WTC11 (cell line): ENCODE data around the gene WLS. TPM values are rescaled to one million over a fixed set of nuclear protein-coding genes. Genes with fewer than 3 reads are reported as not detected.
A peak's percentile ranks its signal among the peaks of the same experiment; 100 is the strongest.

Experiments used
- ATAC-seq: fragments of 200-7000 bp; cut with Tn5 transposase; 2 replicates; pipeline ENCODE4 v1.10.0; 2021; ENCODE audit warnings: mild to moderate bottlenecking, moderate library complexity
- CTCF ChIA-PET: fragments of 300-600 bp; sonication (Branson Sonifier 250); formaldehyde crosslinking; loops from one replicate; lab custom pipeline; 2021; ENCODE audit warnings: antibody characterized with exemption; lab: Charles Lee
- POLR2A ChIA-PET: fragments of 350-600 bp; sonication (Branson Sonifier 250); formaldehyde crosslinking; loops from one replicate; lab custom pipeline; 2021; ENCODE audit warnings: antibody characterized with exemption; lab: Charles Lee
- DNase-seq: peaks from one replicate; pipeline ENCODE4 v3.0.0; 2021; ENCODE audit warnings: low spot score
- H3K27ac Mint-ChIP-seq: 2 replicates; pipeline ENCODE4 v1.8.0; 2021; ENCODE audit warnings: mixed read lengths
- H3K27me3 Mint-ChIP-seq: 2 replicates; pipeline ENCODE4 v1.8.0; 2021; ENCODE audit warnings: low read depth, mild to moderate bottlenecking, moderate library complexity, mixed read lengths
- H3K36me3 Mint-ChIP-seq: 2 replicates; pipeline ENCODE4 v1.8.0; 2021; ENCODE audit warnings: mixed read lengths
- H3K4me1 Mint-ChIP-seq: 2 replicates; pipeline ENCODE4 v1.8.0; 2022; ENCODE audit warnings: mixed read lengths
- H3K4me3 Mint-ChIP-seq: 2 replicates; pipeline ENCODE4 v1.8.0; 2021; ENCODE audit warnings: mild to moderate bottlenecking, moderate library complexity, mixed read lengths
- H3K9me3 Mint-ChIP-seq: 2 replicates; pipeline ENCODE4 v1.8.0; 2021; ENCODE audit warnings: mixed read lengths
- ESRRA ChIP-seq: sonication (generic); formaldehyde crosslinking; IDR thresholded peaks from 2 replicates; pipeline ENCODE4 v1.8.1; 2022; ENCODE audit warnings: mild to moderate bottlenecking, missing genetic modification reagents, borderline replicate concordance
- GABPB1 ChIP-seq: sonication (generic); formaldehyde crosslinking; IDR thresholded peaks from 2 replicates; pipeline ENCODE4 v1.8.1; 2023; ENCODE audit warnings: mild to moderate bottlenecking, missing genetic modification reagents
- GRHL2 ChIP-seq: fragments of 250-450 bp; sonication (Bioruptor Pico); IDR thresholded peaks from 2 replicates; pipeline ENCODE4 v1.8.0; 2022; ENCODE audit warnings: mild to moderate bottlenecking, moderate library complexity; ENCODE audit not compliant: insufficient replicate concordance, severe bottlenecking
- GTF2I ChIP-seq: fragments of 250-450 bp; sonication (Bioruptor Pico); conservative IDR thresholded peaks from 2 replicates; pipeline ENCODE4 v1.4.0; 2021; ENCODE audit warnings: mild to moderate bottlenecking
- IRF2 ChIP-seq: sonication (generic); formaldehyde crosslinking; IDR thresholded peaks from 2 replicates; pipeline ENCODE4 v1.8.0; 2022; ENCODE audit warnings: low read depth, missing genetic modification reagents, borderline replicate concordance
- KAT7 ChIP-seq: sonication (generic); formaldehyde crosslinking; IDR thresholded peaks from 2 replicates; pipeline ENCODE4 v1.8.1; 2023; ENCODE audit warnings: missing genetic modification reagents, mild to moderate bottlenecking, borderline replicate concordance
- MXD4 ChIP-seq: fragments of 250-450 bp; sonication (Bioruptor Pico); IDR thresholded peaks from 2 replicates; pipeline ENCODE4 v1.8.0; 2021; ENCODE audit warnings: mild to moderate bottlenecking, moderate library complexity, borderline replicate concordance
- NFATC4 ChIP-seq: fragments of 250-450 bp; sonication (Bioruptor Pico); IDR thresholded peaks from 2 replicates; pipeline ENCODE4 v1.9.0; 2021; ENCODE audit warnings: mild to moderate bottlenecking
- RORB ChIP-seq: fragments of 250-450 bp; sonication (Bioruptor Pico); IDR thresholded peaks from 2 replicates; pipeline ENCODE4 v1.9.0; 2021; ENCODE audit warnings: mild to moderate bottlenecking
- SMAD4 ChIP-seq: sonication (generic); formaldehyde crosslinking; IDR thresholded peaks from 2 replicates; pipeline ENCODE4 v1.8.0; 2022; ENCODE audit warnings: mild to moderate bottlenecking, missing genetic modification reagents
- ZNF396 ChIP-seq: fragments of 250-450 bp; sonication (Bioruptor Pico); IDR thresholded peaks from 2 replicates; pipeline ENCODE4 v1.8.0; 2021; ENCODE audit warnings: mild to moderate bottlenecking, moderate library complexity, borderline replicate concordance
- total RNA-seq: library from RNA; stranded (reverse); gene quantifications from 3 replicates; pipeline ENCODE4 v1.2.3, GENCODE V29; 2021
- TF ChIP-seq, protein P1 (sequence below): sonication (generic); formaldehyde crosslinking; IDR thresholded peaks from 2 replicates; pipeline ENCODE4 v1.8.0; 2022; ENCODE audit warnings: mild to moderate bottlenecking, missing genetic modification reagents
- TF ChIP-seq, protein P2 (sequence below): fragments of 250-450 bp; sonication (Bioruptor Pico); conservative IDR thresholded peaks from 2 replicates; pipeline ENCODE4 v1.9.0; 2021; ENCODE audit warnings: mild to moderate bottlenecking
- TF ChIP-seq, protein P3 (sequence below): sonication (generic); formaldehyde crosslinking; IDR thresholded peaks from 2 replicates; pipeline ENCODE4 v1.8.1; 2022; ENCODE audit warnings: mild to moderate bottlenecking, moderate library complexity, missing genetic modification reagents
- TF ChIP-seq, protein P4 (sequence below): sonication (generic); formaldehyde crosslinking; IDR thresholded peaks from 2 replicates; pipeline ENCODE4 v1.8.1; 2023; ENCODE audit warnings: mild to moderate bottlenecking, missing genetic modification reagents, moderate library complexity
- TF ChIP-seq, protein P5 (sequence below): fragments of 250-450 bp; sonication (Bioruptor Pico); IDR thresholded peaks from 2 replicates; pipeline ENCODE4 v1.9.0; 2021; ENCODE audit warnings: mild to moderate bottlenecking
- TF ChIP-seq, protein P6 (sequence below): sonication (generic); formaldehyde crosslinking; IDR thresholded peaks from 2 replicates; pipeline ENCODE4 v1.8.0; 2022; ENCODE audit warnings: mild to moderate bottlenecking, missing genetic modification reagents

The WLS gene
- total RNA-seq, 1 experiment from 2014 or later, result 4.5 TPM

DNA sequence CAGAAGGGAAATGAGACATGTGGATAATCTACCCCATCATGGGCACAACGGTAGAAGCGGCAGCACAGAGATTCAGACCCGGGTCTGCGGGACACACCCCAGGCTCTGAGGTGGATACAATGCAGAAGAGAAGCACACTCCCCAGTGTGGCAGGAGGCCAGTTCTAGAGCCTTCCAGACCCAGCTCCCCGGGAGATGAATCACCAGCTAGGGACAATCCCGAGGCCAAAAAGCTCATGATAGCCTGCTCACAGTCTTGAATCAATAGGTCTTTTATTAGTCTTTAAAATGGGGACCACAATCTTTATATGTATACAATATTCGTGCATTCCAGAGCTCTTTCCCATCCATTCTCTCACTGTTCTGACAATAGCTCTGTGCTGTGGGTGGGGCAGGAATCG lies 124.6 kb downstream of the WLS start:
- Mint-ChIP-seq H3K36me3 (no peaks in the 10 kb centered on the region), H3K4me3 (no peak overlapping the region)
- ATAC-seq (peak; percentile 57), DNase-seq (no peak)
- TF ChIP-seq RORB (CRISPR knock-in tag) (no peak), SMAD4 (CRISPR knock-in tag) (no peak)
- TF ChIP-seq, all 79 proteins: peak for 0
- ChIA-PET POLR2A (interaction anchor here (0.8 kb wide), 1 partner anchor 12 kb away, joined by 3 read pairs; no protein-coding TSS in a partner anchor), CTCF (interaction anchor here (0.5 to 2.9 kb wide), 8 partner anchors 9 to 341 kb away, joined by 3 to 14 read pairs (median 6); no protein-coding TSS in a partner anchor)
- H3K4me1 Mint-ChIP-seq, result peaks cover 15% of the 10 kb centered on the region
- no peak overlapping the region for H3K27ac Mint-ChIP-seq
- no peaks in the 10 kb centered on the region for H3K9me3 Mint-ChIP-seq
- H3K27me3 Mint-ChIP-seq, result no peaks in the 10 kb centered on the region

DNA sequence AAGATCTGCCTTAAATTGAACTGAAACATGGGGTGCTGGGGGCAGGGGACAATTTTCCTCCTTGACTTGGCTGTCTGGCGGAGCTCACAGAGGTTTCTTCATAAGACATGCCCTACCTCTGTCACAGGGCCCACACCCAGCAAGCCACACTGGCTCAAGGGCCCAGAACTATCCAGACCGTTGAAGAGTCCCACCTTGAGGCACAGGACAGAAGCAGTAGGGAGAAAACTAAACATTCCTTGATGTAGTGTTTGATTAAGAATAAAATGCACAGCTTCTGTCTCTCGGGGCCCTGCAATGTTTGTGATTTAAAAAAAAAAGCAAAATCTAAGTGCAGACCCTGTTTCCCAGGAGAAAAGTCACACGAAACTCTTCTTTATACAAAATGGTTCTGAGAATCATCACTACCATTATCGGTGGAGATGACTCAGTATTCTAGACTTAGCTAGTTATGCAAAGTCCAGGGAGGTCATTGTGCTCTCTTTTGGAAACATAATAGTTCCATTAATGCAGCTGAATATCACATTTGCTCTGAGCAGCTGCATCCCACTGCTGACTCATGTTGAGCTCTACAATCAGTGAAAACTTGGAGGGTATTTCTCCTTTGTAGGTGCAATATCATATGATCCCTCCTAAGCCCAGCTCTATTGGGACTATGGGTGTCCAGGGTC lies 128.3 kb downstream of the WLS start:
- TF ChIP-seq GRHL2 (CRISPR knock-in tag) (no peak), GABPB1 (CRISPR knock-in tag) (no peak), IRF2 (CRISPR knock-in tag) (no peak), ESRRA (CRISPR knock-in tag) (no peak), GTF2I (no peak), KAT7 (no peak), RORB (CRISPR knock-in tag) (no peak), NFATC4 (no peak)
- TF ChIP-seq, protein P1, sequence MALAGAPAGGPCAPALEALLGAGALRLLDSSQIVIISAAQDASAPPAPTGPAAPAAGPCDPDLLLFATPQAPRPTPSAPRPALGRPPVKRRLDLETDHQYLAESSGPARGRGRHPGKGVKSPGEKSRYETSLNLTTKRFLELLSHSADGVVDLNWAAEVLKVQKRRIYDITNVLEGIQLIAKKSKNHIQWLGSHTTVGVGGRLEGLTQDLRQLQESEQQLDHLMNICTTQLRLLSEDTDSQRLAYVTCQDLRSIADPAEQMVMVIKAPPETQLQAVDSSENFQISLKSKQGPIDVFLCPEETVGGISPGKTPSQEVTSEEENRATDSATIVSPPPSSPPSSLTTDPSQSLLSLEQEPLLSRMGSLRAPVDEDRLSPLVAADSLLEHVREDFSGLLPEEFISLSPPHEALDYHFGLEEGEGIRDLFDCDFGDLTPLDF (CRISPR knock-in tag), result no peak
- TF ChIP-seq, protein P2, sequence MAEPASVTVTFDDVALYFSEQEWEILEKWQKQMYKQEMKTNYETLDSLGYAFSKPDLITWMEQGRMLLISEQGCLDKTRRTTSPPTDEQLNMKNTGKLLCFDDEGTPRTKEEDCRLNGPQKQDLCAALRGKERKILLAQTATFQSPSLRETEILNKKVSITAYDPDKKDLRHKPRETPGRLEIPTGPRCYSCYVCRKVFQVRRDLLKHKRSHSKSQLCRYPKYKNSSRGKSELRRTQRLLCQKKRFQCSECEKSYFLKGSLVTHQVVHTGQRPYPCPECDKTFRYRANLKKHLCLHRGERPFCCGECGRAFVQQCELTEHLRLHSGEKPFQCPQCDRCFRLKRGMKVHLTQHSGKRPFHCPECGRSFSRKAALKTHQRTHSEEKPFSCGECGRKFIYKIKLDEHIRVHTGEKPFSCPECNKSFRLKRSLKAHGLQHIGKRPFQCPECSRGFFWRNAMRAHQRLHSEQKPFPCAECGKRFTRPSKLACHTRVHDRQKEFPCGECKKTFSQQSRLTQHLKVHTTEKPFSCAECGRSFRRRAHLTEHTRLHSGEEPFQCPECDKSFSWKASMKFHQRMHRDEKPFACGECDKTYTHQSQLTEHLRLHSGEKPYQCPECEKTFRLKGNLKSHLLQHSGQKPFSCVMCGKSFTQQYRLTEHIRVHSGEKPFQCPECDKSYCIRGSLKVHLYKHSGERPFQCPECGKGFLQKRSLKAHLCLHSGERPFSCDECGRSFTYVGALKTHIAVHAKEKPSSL (CRISPR knock-in tag), result no peak
- TF ChIP-seq, protein P3, sequence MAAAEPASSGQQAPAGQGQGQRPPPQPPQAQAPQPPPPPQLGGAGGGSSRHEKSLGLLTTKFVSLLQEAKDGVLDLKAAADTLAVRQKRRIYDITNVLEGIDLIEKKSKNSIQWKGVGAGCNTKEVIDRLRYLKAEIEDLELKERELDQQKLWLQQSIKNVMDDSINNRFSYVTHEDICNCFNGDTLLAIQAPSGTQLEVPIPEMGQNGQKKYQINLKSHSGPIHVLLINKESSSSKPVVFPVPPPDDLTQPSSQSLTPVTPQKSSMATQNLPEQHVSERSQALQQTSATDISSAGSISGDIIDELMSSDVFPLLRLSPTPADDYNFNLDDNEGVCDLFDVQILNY (CRISPR knock-in tag), result no peak
- TF ChIP-seq, protein P4, sequence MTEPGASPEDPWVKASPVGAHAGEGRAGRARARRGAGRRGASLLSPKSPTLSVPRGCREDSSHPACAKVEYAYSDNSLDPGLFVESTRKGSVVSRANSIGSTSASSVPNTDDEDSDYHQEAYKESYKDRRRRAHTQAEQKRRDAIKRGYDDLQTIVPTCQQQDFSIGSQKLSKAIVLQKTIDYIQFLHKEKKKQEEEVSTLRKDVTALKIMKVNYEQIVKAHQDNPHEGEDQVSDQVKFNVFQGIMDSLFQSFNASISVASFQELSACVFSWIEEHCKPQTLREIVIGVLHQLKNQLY (CRISPR knock-in tag), result no peak
- TF ChIP-seq, protein P5, sequence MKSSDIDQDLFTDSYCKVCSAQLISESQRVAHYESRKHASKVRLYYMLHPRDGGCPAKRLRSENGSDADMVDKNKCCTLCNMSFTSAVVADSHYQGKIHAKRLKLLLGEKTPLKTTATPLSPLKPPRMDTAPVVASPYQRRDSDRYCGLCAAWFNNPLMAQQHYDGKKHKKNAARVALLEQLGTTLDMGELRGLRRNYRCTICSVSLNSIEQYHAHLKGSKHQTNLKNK, result no peak
- Mint-ChIP-seq H3K9me3 (no peaks in the 10 kb centered on the region), H3K27ac (no peak overlapping the region), H3K36me3 (no peaks in the 10 kb centered on the region), H3K4me3 (no peak overlapping the region), H3K27me3 (no peaks in the 10 kb centered on the region), H3K4me1 (peaks cover 18% of the 10 kb centered on the region)
- ChIA-PET CTCF (interaction anchor here (1.2 to 1.3 kb wide), 3 partner anchors 16 to 241 kb away, joined by 3 to 5 read pairs (median 3); no protein-coding TSS in a partner anchor), POLR2A (no interaction called here)
- DNase-seq (no peak), ATAC-seq (no peak)

DNA sequence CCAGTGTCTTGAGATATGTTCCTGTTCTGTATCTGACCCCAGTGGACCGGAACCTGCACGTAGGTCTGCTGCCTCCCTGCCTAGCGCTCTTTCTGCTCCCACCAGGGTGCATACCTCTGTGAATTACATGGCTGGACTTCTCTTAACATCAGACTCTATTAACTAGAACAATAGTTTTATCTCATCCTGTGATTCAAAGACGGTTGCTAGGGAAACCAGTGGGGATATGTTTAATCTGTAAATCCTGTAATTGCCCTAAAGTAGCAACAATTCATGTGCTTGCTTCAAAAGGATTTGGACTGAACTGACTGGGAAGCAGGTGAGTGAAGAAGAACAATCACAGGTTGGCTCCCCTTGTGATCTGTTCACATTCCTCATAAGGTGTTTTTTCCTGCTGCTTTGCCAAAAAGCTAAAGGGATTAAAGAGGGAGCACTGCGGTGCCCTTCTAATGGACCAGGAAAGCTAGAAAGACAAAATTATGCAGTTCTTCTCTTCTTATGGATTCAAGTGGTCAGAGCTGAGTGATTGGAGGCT lies 129.2 kb downstream of the WLS start:
- no peak for DNase-seq
- CTCF ChIA-PET, result no interaction called here
- H3K9me3 Mint-ChIP-seq, result no peaks in the 10 kb centered on the region
- H3K27ac Mint-ChIP-seq, result no peak overlapping the region
- H3K36me3 Mint-ChIP-seq, result no peaks in the 10 kb centered on the region
- no peak overlapping the region for H3K4me3 Mint-ChIP-seq
- TF ChIP-seq, protein P6, sequence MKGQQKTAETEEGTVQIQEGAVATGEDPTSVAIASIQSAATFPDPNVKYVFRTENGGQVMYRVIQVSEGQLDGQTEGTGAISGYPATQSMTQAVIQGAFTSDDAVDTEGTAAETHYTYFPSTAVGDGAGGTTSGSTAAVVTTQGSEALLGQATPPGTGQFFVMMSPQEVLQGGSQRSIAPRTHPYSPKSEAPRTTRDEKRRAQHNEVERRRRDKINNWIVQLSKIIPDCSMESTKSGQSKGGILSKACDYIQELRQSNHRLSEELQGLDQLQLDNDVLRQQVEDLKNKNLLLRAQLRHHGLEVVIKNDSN (CRISPR knock-in tag), result no peak
- no peak for TF ChIP-seq ZNF396 (CRISPR knock-in tag)
- TF ChIP-seq MXD4, result no peak
- TF ChIP-seq, protein P2 (CRISPR knock-in tag), result no peak
- TF ChIP-seq, all 79 proteins: peak for 0
- POLR2A ChIA-PET, result no interaction called here
- Mint-ChIP-seq H3K27me3 (no peaks in the 10 kb centered on the region), H3K4me1 (peaks cover 18% of the 10 kb centered on the region)
- no peak for ATAC-seq
